Kidney glomerular epithelial cell (primary cell): ENCODE measurements around the gene ACSM5.
"Not testable (repeated sequence)": the region's sequence is repeated elsewhere in the genome, so short reads cannot be mapped to it uniquely, and the experiment has no call there.

Source experiments
- DNase-seq: peaks from one replicate; lab custom pipeline; 2025; lab: John Stamatoyannopoulos, UW

ACSM5 gene

GRCh38 chr16:20399185-20399584, 10.1 kb upstream of the ACSM5 start:
- no peak for DNase-seq

- no peak for DNase-seq
These were observed 8.3 kb upstream of the ACSM5 start for GRCh38 chr16:20401066-20401465.

- no peak for DNase-seq
These were observed 7.8 kb upstream of the ACSM5 start for GRCh38 chr16:20401475-20402016.

- no peak for DNase-seq
These were observed 6.7 kb upstream of the ACSM5 start for GRCh38 chr16:20402651-20403050.

GRCh38 chr16:20404637-20405036, 4.7 kb upstream of the ACSM5 start, which contains the start of gene PDILT:
Gene PDILT, minus strand, starts transcription at chr16:20404737. Its CDS starts 5,437 bp downstream, at chr16:20399300.
- no peak for DNase-seq

GRCh38 chr16:20410121-20410723, 888 bp downstream of the ACSM5 start:
- DNase-seq = no peak

- no peak for DNase-seq
These were observed 1.7 kb downstream of the ACSM5 start for GRCh38 chr16:20411055-20411454.

GRCh38 chr16:20415541-20415940, 6.2 kb downstream of the ACSM5 start:
- peak; percentile 69 for DNase-seq

GRCh38 chr16:20419093-20419492, 9.8 kb downstream of the ACSM5 start:
- not testable (repeated sequence) for DNase-seq

GRCh38 chr16:20421748-20422147, 12.4 kb downstream of the ACSM5 start:
- not testable (repeated sequence) for DNase-seq

- not testable (repeated sequence) for DNase-seq
These were observed 14.4 kb downstream of the ACSM5 start for GRCh38 chr16:20423772-20424128.

GRCh38 chr16:20424129-20424866, 15.0 kb downstream of the ACSM5 start:
- no peak for DNase-seq

GRCh38 chr16:20427401-20427797, 18.1 kb downstream of the ACSM5 start:
- peak; percentile 45 for DNase-seq

- DNase-seq = not testable (repeated sequence)
These were observed 20.2 kb downstream of the ACSM5 start for GRCh38 chr16:20429499-20429898.

- DNase-seq = not testable (repeated sequence)
These were observed 21.1 kb downstream of the ACSM5 start for GRCh38 chr16:20430480-20430879.

GRCh38 chr16:20430948-20431347, 21.6 kb downstream of the ACSM5 start:
- DNase-seq = no peak

GRCh38 chr16:20438950-20439349, 29.6 kb downstream of the ACSM5 start:
- DNase-seq = not testable (repeated sequence)

GRCh38 chr16:20439820-20440231, 30.5 kb downstream of the ACSM5 start:
- DNase-seq = not testable (repeated sequence)

GRCh38 chr16:20440731-20441130, 31.4 kb downstream of the ACSM5 start:
- DNase-seq = peak; percentile 64

GRCh38 chr16:20441191-20441590, 31.9 kb downstream of the ACSM5 start:
- peak; percentile 43 for DNase-seq

- not testable (repeated sequence) for DNase-seq
These were observed 32.5 kb downstream of the ACSM5 start for GRCh38 chr16:20441859-20442258.

GRCh38 chr16:20446652-20447393, 37.5 kb downstream of the ACSM5 start:
- not testable (repeated sequence) for DNase-seq
